Nephron (organoid): ENCODE measurements around the gene NAA40.

Experiments used
- H3K27ac Mint-ChIP-seq, 3 experiments: 2 replicates each; pipeline ENCODE4 v1.8.0; 2020; ENCODE audit warnings: mixed read lengths in 3 of 3, mild to moderate bottlenecking in 2 of 3, moderate library complexity in 1 of 3
- H3K27me3 Mint-ChIP-seq: 2 replicates; pipeline ENCODE4 v1.8.0; 2021; ENCODE audit warnings: low read depth, mild to moderate bottlenecking, moderate library complexity, mixed read lengths
- H3K36me3 Mint-ChIP-seq: 2 replicates; pipeline ENCODE4 v1.8.0; 2020; ENCODE audit warnings: low read depth, mixed read lengths
- H3K4me1 Mint-ChIP-seq: 2 replicates; pipeline ENCODE4 v1.8.0; 2020; ENCODE audit warnings: mixed read lengths
- H3K4me3 Mint-ChIP-seq, 3 experiments: 2 replicates each; pipeline ENCODE4 v1.8.0; 2020; ENCODE audit warnings: mild to moderate bottlenecking in 3 of 3, mixed read lengths in 3 of 3, moderate library complexity in 2 of 3
- H3K9me3 Mint-ChIP-seq: 2 replicates; pipeline ENCODE4 v1.8.0; 2020; ENCODE audit warnings: mixed read lengths
- TF ChIP-seq, protein P1 (sequence below), 3 experiments: fragments of 200-600 bp; sonication (generic); IDR thresholded peaks; one replicate each; pipeline ENCODE4 v1.5.0; 2021; ENCODE audit warnings: antibody characterized with exemption in 3 of 3; ENCODE audit not compliant: unreplicated experiment in 3 of 3

The NAA40 gene

DNA sequence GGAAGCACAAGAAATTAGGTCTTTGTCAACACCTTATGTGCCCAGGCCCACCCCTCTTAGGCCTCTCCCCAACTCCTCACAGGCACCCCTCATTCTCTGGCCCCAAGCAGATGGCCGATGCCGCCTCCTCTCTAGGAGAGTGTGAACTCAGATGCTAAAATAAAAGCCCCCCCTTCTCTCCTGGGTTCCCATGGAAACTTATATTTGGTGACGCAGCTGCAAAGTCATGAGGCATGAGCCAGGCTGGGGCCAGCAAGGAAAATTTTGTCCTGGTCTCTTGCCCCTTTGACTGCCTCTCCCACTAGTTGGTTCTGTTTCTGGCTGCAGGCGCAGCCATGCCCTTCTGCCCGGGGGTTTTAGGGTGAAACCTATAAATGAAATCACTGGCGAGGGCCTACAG is 33.6 kb upstream of the NAA40 start:
- peaks cover 51% of the 10 kb centered on the region for H3K36me3 Mint-ChIP-seq
- H3K4me3 Mint-ChIP-seq = no peak overlapping the region
- H3K27ac Mint-ChIP-seq = no peak overlapping the region
- no peaks in the 10 kb centered on the region for H3K27me3 Mint-ChIP-seq
- TF ChIP-seq, protein P1, sequence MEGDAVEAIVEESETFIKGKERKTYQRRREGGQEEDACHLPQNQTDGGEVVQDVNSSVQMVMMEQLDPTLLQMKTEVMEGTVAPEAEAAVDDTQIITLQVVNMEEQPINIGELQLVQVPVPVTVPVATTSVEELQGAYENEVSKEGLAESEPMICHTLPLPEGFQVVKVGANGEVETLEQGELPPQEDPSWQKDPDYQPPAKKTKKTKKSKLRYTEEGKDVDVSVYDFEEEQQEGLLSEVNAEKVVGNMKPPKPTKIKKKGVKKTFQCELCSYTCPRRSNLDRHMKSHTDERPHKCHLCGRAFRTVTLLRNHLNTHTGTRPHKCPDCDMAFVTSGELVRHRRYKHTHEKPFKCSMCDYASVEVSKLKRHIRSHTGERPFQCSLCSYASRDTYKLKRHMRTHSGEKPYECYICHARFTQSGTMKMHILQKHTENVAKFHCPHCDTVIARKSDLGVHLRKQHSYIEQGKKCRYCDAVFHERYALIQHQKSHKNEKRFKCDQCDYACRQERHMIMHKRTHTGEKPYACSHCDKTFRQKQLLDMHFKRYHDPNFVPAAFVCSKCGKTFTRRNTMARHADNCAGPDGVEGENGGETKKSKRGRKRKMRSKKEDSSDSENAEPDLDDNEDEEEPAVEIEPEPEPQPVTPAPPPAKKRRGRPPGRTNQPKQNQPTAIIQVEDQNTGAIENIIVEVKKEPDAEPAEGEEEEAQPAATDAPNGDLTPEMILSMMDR (IDR thresholded peaks at IDR 0.05; ENCODE audit: unreplicated experiment in 3 of 3) = no peak
- peaks cover 26% of the 10 kb centered on the region for H3K4me1 Mint-ChIP-seq
- H3K9me3 Mint-ChIP-seq = no peaks in the 10 kb centered on the region

DNA sequence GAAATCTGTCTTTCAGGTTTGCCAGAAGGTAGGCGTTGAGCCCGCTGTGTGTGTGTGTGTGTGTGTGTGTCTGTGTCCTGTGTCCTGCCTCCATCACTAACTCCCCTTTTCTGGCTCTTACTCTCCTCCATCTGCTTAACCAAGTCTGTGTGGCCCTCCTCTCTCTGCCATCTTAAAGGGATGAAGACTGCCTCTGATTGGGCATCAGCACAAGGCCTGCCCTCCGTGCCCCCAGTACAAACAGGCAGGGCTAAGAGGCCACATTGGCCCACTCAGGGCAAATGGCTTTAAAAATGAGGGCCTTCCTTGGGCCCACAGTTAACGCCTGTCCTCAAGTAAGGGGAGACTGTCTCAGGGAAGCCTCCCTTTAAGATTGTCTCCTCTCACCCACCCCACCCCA is 32.7 kb upstream of the NAA40 start:
- TF ChIP-seq, protein P1 (IDR thresholded peaks at IDR 0.05; ENCODE audit: unreplicated experiment in 3 of 3) = no peak
- no peak overlapping the region for H3K27ac Mint-ChIP-seq
- peaks cover 42% of the 10 kb centered on the region for H3K36me3 Mint-ChIP-seq
- H3K4me3 Mint-ChIP-seq = no peak overlapping the region
- H3K27me3 Mint-ChIP-seq = no peaks in the 10 kb centered on the region
- peaks cover 28% of the 10 kb centered on the region for H3K4me1 Mint-ChIP-seq
- H3K9me3 Mint-ChIP-seq = no peaks in the 10 kb centered on the region

DNA sequence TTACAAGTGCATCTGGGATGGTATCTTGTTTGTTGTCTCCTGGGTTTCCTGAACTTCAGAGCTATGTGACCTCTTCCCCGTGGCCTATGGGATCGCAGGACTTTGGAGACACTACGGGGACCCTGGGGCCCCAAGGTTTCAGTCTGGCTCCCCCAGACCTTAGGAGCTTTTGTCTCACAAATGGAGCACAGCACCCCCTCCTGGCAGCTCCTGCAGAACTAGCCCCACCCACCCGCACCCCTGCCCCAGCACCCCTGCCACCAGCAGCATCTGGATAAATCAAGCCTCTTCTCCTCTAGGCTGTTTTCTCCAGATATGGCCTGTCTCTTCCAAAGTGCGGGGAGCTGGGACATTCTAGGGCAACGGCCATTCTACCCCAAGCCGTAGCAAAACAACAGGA is 32.2 kb upstream of the NAA40 start:
- TF ChIP-seq, protein P1 (IDR thresholded peaks at IDR 0.05; ENCODE audit: unreplicated experiment in 3 of 3) = peak in 1 of 3 experiments; percentile 16
- Mint-ChIP-seq H3K27me3 (no peaks in the 10 kb centered on the region), H3K4me1 (peaks cover 28% of the 10 kb centered on the region), H3K4me3 (no peak overlapping the region), H3K36me3 (peaks cover 37% of the 10 kb centered on the region), H3K27ac (no peak overlapping the region), H3K9me3 (no peaks in the 10 kb centered on the region)

DNA sequence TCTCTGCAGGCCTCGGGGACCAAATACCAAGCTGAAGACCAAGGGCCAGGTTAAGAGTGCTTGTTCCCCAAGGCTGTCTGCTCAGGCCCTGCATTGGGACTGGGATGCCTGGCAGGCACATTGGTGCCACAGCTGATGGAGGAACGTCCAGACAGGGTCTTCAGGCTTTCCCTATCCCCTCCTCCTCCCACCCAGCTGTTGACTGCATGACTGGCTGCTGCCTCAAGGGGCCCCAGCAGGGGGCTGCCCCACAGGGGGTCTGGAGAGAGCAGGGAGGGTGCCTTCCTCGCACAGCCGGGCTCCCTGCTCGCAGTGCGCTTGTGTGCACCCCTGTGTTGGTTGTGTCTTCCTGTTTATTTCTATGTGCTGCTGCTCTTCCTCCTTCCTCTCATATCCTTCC is 31.7 kb upstream of the NAA40 start:
- no peaks in the 10 kb centered on the region for H3K27me3 Mint-ChIP-seq
- no peak overlapping the region for H3K4me3 Mint-ChIP-seq
- H3K4me1 Mint-ChIP-seq = peaks cover 28% of the 10 kb centered on the region
- H3K27ac Mint-ChIP-seq = no peak overlapping the region
- no peaks in the 10 kb centered on the region for H3K9me3 Mint-ChIP-seq
- TF ChIP-seq, protein P1 (IDR thresholded peaks at IDR 0.05; ENCODE audit: unreplicated experiment in 3 of 3) = no peak
- peaks cover 32% of the 10 kb centered on the region for H3K36me3 Mint-ChIP-seq

DNA sequence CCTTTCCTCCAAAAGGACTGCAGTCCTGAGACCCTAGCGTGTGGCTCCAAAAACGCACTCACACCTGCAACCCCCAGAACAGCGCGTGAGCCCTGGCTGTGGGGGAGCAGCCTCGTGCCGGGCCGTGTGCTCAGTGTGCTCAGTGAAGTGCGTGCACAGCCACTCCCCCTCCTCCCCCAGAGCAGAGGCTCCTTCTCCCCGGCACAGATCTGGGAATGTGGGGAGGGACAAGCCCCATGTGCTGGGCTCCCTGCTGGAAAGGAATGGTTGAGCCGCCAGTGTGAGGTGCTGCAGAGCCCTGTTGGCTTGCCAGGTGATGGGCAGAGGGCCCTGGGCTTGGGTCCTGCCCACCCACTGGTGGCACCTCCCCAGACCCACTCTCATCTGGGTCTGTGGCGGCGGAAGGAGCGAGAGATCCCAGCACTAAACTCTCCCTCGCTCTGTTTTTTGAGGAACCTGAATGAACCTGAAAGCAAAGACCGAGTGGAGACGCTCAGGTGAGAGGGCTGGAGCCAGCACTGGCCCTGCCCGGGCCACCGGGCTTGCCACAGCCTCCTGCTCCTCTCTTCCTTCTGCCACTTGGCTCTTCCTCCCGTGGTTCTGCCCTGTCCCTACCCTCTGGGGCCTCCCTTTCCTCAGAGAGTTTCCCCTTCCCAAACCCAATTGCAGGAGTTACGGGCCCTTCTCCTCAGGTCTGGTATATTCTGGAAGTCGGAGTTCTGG is 30.8 kb upstream of the NAA40 start:
- no peaks in the 10 kb centered on the region for H3K9me3 Mint-ChIP-seq
- H3K36me3 Mint-ChIP-seq = peaks cover 29% of the 10 kb centered on the region
- no peaks in the 10 kb centered on the region for H3K27me3 Mint-ChIP-seq
- H3K27ac Mint-ChIP-seq = peak overlapping the region in 1 of 3 experiments; percentile 45
- H3K4me1 Mint-ChIP-seq = peaks cover 34% of the 10 kb centered on the region
- TF ChIP-seq, protein P1 (IDR thresholded peaks at IDR 0.05; ENCODE audit: unreplicated experiment in 3 of 3) = no peak
- peak overlapping the region in 1 of 3 experiments; percentile 13 for H3K4me3 Mint-ChIP-seq
